GM19324 (cell line): Measurements from ENCODE around the gene ITGAD.
A peak's percentile ranks its signal among the peaks of the same experiment; 100 is the strongest.

Source experiments
- ATAC-seq: cut with Tn5 transposase; IDR thresholded peaks from one replicate; pipeline ENCODE4 v1.9.1; 2021; ENCODE audit warnings: mild to moderate bottlenecking, moderate library complexity; ENCODE audit not compliant: unreplicated experiment, low FRiP score

Gene ITGAD

GRCh38 chr16:31458073-31458843, 65.1 kb downstream of the ITGAD start:
- peak; percentile 2 for ATAC-seq

- ATAC-seq: peak; percentile 81
Observed at GRCh38 chr16:31458844-31459686, 65.9 kb downstream of the ITGAD start, which contains the start of gene ARMC5. Gene ARMC5 (plus strand): TSS chr16:31459501. CDS start chr16:31459525, 24 bp downstream.

GRCh38 chr16:31459687-31460581, 66.8 kb downstream of the ITGAD start:
- ATAC-seq: peak; percentile 85

- no peak for ATAC-seq
Observed at GRCh38 chr16:31460582-31461002, 67.5 kb downstream of the ITGAD start.

- ATAC-seq: no peak
Observed at GRCh38 chr16:31461201-31461920, 68.2 kb downstream of the ITGAD start.

GRCh38 chr16:31461921-31462804, 69.0 kb downstream of the ITGAD start:
- no peak for ATAC-seq

GRCh38 chr16:31464348-31464769, 71.2 kb downstream of the ITGAD start:
- ATAC-seq: no peak

- no peak for ATAC-seq
Observed at GRCh38 chr16:31464781-31465260, 71.7 kb downstream of the ITGAD start.

GRCh38 chr16:31465788-31466370, 72.7 kb downstream of the ITGAD start:
- no peak for ATAC-seq

- ATAC-seq: no peak
Observed at GRCh38 chr16:31466381-31466841, 73.3 kb downstream of the ITGAD start.

GRCh38 chr16:31467151-31467773, 74.1 kb downstream of the ITGAD start:
- ATAC-seq: no peak

- ATAC-seq: no peak
Observed at GRCh38 chr16:31467858-31468257, 74.7 kb downstream of the ITGAD start.

- ATAC-seq: no peak
Observed at GRCh38 chr16:31470615-31471014, 77.5 kb downstream of the ITGAD start.

GRCh38 chr16:31471241-31471874, 78.2 kb downstream of the ITGAD start:
- no peak for ATAC-seq

GRCh38 chr16:31471875-31472708, 79.0 kb downstream of the ITGAD start, which contains the start of gene TGFB1I1:
Gene TGFB1I1 (plus strand): TSS chr16:31472152. CDS start chr16:31472189, 37 bp downstream.
- ATAC-seq: no peak

GRCh38 chr16:31472709-31473203, 79.6 kb downstream of the ITGAD start:
- ATAC-seq: no peak
